ENCODE data around the gene TMEM154.

Gene TMEM154

GRCh38 chr4:152693871-152694270, 14.1 kb upstream of the TMEM154 start:
- TF ChIP-seq CTCF (conservative IDR thresholded peaks at IDR 0.05) = no peak
- H3K27ac ChIP-seq = no peak overlapping the region

GRCh38 chr4:152691761-152692160, 12.0 kb upstream of the TMEM154 start:
- TF ChIP-seq CTCF (conservative IDR thresholded peaks at IDR 0.05) = no peak
- H3K27ac ChIP-seq = no peak overlapping the region; the same call in 1 of the 2 replicates

- TF ChIP-seq CTCF (conservative IDR thresholded peaks at IDR 0.05) = no peak
- no peak overlapping the region; the same call in 1 of the 2 replicates for H3K27ac ChIP-seq
Measured at GRCh38 chr4:152690706-152691651, 11.2 kb upstream of the TMEM154 start.

GRCh38 chr4:152689615-152690501, 10.1 kb upstream of the TMEM154 start:
- H3K27ac ChIP-seq = no peak overlapping the region
- no peak for TF ChIP-seq CTCF (conservative IDR thresholded peaks at IDR 0.05)

DNA sequence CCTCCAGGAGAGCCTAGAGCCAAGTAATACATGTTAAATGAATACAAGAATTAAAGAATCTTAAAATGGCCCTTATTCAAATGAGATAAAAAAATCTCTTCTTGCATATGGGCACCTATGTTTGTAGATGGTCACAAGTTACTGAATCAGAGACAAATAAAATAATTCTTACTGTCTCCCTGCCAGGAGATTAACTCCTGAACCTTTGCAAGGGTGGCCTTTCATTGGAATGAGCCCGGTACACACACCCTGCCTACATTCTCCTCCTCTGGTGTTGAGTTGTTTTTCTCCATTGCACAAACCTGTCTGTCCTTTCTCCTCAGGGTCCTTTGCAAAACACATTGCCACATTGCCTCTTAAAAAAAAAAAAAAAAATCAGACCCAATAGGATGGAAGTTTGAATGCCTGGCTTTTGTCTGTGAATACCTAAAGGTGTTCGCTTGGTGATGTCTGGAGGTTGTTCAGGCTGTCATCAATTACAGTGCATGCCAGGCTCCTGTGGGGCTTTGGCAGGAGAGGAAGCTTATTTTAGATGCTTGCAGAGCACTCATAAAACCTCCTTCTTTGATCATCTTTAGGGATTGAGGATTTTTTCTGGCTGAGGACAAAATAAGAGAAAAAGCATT, 8.3 kb upstream of the TMEM154 start:
- peak overlapping the region; percentile 37; the same call in 1 of the 2 replicates for H3K27ac ChIP-seq
- TF ChIP-seq CTCF (conservative IDR thresholded peaks at IDR 0.05) = no peak

- TF ChIP-seq CTCF (conservative IDR thresholded peaks at IDR 0.05) = no peak
- no peak overlapping the region for H3K27ac ChIP-seq
Measured at GRCh38 chr4:152686452-152687013, 6.7 kb upstream of the TMEM154 start.
